HG03280 (cell line): ENCODE data around the gene RNU6-1.

Source experiments
- ATAC-seq: cut with Tn5 transposase; IDR thresholded peaks from one replicate; pipeline ENCODE4 v1.9.1; 2021; ENCODE audit warnings: mild to moderate bottlenecking, moderate library complexity; ENCODE audit not compliant: unreplicated experiment

RNU6-1 gene

GRCh38 chr15:67859331-67859946 lies 19.6 kb upstream of the RNU6-1 start:
- no peak for ATAC-seq

GRCh38 chr15:67857220-67857619 lies 17.4 kb upstream of the RNU6-1 start:
- no peak for ATAC-seq

- no peak for ATAC-seq
These were observed 16.0 kb upstream of the RNU6-1 start for GRCh38 chr15:67855842-67856241.

- ATAC-seq: no peak
These were observed 14.5 kb upstream of the RNU6-1 start for GRCh38 chr15:67854358-67854757.

- no peak for ATAC-seq
These were observed 13.6 kb upstream of the RNU6-1 start for GRCh38 chr15:67853454-67853853.

GRCh38 chr15:67852418-67852817 lies 12.6 kb upstream of the RNU6-1 start:
- no peak for ATAC-seq

- no peak for ATAC-seq
These were observed 11.2 kb upstream of the RNU6-1 start for GRCh38 chr15:67850994-67851571.

GRCh38 chr15:67850336-67850735 lies 10.5 kb upstream of the RNU6-1 start:
- no peak for ATAC-seq

- no peak for ATAC-seq
These were observed 9.7 kb upstream of the RNU6-1 start for GRCh38 chr15:67849538-67849937.

- no peak for ATAC-seq
These were observed 6.1 kb upstream of the RNU6-1 start for GRCh38 chr15:67845974-67846373.

GRCh38 chr15:67843571-67844387 lies 3.9 kb upstream of the RNU6-1 start:
- ATAC-seq: no peak

- no peak for ATAC-seq
These were observed 3.3 kb upstream of the RNU6-1 start for GRCh38 chr15:67843092-67843501.

GRCh38 chr15:67841513-67841762 lies 1.6 kb upstream of the RNU6-1 start:
- ATAC-seq: no peak

GRCh38 chr15:67840749-67841512 lies 1.1 kb upstream of the RNU6-1 start:
- no peak for ATAC-seq

- ATAC-seq: no peak
These were observed 331 bp downstream of the RNU6-1 start for GRCh38 chr15:67839499-67839928.

GRCh38 chr15:67838789-67839332 lies 984 bp downstream of the RNU6-1 start:
- no peak for ATAC-seq

GRCh38 chr15:67836955-67837354 lies 2.9 kb downstream of the RNU6-1 start:
- ATAC-seq: no peak

- no peak for ATAC-seq
These were observed 3.4 kb downstream of the RNU6-1 start for GRCh38 chr15:67836477-67836876.

GRCh38 chr15:67836134-67836455 lies 3.8 kb downstream of the RNU6-1 start:
- no peak for ATAC-seq

- no peak for ATAC-seq
These were observed 4.3 kb downstream of the RNU6-1 start for GRCh38 chr15:67835297-67836133.
